Epithelial cell of esophagus (primary cell): ENCODE results near the gene NRF1.

Experiments
- DNase-seq: peaks from one replicate; pipeline ENCODE4 v3.0.0; 2010; ENCODE audit warnings: low read depth
- H3K4me3 ChIP-seq: 2 replicates; pipeline ENCODE4 v1.5.1; 2011; ENCODE audit warnings: mild to moderate bottlenecking, low read length, control low read depth
- TF ChIP-seq, protein P1 (sequence below): IDR thresholded peaks from 2 replicates; pipeline ENCODE4 v1.5.1; 2011; ENCODE audit warnings: low read depth, mild to moderate bottlenecking, low read length, control low read depth, inconsistent platforms; ENCODE audit not compliant: insufficient read depth; ENCODE audit errors: missing control alignments

NRF1 gene

GRCh38 chr7:129774359-129774758 lies 162.8 kb downstream of the NRF1 start:
- H3K4me3 ChIP-seq, result no peak overlapping the region
- TF ChIP-seq, protein P1, sequence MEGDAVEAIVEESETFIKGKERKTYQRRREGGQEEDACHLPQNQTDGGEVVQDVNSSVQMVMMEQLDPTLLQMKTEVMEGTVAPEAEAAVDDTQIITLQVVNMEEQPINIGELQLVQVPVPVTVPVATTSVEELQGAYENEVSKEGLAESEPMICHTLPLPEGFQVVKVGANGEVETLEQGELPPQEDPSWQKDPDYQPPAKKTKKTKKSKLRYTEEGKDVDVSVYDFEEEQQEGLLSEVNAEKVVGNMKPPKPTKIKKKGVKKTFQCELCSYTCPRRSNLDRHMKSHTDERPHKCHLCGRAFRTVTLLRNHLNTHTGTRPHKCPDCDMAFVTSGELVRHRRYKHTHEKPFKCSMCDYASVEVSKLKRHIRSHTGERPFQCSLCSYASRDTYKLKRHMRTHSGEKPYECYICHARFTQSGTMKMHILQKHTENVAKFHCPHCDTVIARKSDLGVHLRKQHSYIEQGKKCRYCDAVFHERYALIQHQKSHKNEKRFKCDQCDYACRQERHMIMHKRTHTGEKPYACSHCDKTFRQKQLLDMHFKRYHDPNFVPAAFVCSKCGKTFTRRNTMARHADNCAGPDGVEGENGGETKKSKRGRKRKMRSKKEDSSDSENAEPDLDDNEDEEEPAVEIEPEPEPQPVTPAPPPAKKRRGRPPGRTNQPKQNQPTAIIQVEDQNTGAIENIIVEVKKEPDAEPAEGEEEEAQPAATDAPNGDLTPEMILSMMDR, result no peak
- no peak for DNase-seq

- TF ChIP-seq, protein P1, result no peak
- H3K4me3 ChIP-seq, result no peak overlapping the region
- no peak for DNase-seq
Observed at GRCh38 chr7:129774871-129775694, 163.6 kb downstream of the NRF1 start.

DNA sequence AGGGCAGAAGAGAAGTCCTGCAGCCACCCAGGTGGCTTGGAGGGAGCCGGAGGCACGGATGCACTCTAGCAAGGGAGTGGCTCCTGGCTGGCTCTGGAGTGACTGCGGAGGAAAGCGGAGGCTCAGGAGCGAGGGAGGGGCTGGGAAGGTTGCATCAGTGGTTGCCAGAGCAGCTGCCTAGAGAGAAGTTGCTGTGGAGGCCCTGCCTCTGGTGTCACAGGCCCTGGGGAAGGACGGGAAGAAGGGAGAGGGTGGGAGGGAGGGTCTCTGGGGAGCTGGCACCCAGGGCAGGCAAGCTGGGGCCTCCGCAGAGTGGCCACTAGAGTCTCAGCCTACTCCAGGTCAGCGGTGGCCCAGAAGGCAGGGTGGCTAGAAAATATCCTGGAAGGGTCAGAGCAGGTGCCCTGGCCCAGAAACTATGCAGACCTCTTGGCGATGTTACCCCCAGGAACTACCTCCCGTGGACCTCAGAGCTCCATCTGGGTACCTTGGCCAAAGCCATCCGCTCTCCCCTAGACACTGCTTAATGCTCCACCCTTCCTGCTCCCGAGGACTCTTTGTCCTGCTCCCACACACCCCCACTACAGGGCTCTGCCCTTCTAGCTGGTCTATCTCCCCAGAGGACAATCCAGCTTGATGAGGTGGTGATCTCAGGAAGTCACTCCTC lies 164.3 kb downstream of the NRF1 start:
- no peak overlapping the region for H3K4me3 ChIP-seq
- TF ChIP-seq, protein P1, result no peak
- no peak for DNase-seq

GRCh38 chr7:129776362-129776722 lies 164.8 kb downstream of the NRF1 start:
- TF ChIP-seq, protein P1, result no peak
- no peak overlapping the region for H3K4me3 ChIP-seq
- DNase-seq, result no peak

- DNase-seq, result no peak
- no peak overlapping the region for H3K4me3 ChIP-seq
- TF ChIP-seq, protein P1, result no peak
Observed at GRCh38 chr7:129777195-129777844, 165.8 kb downstream of the NRF1 start.

- no peak for DNase-seq
- TF ChIP-seq, protein P1, result no peak
- peak overlapping the region; percentile 68 for H3K4me3 ChIP-seq
Observed at GRCh38 chr7:129777993-129778769, 166.7 kb downstream of the NRF1 start.
